Liver (tissue), 3 donors: Measurements from ENCODE around the gene TRO.

ENCODE experiments used
- CTCF ChIP-seq: fragments of 150-350 bp; IDR thresholded peaks from 2 replicates; pipeline ENCODE4 v1.5.1; 2017; ENCODE audit warnings: improper control_type of control experiment, low read depth, low read length; ENCODE audit not compliant: missing input control
- FOXA2 ChIP-seq: IDR thresholded peaks from 2 replicates; pipeline ENCODE4 v1.6.1; 2016; ENCODE audit warnings: antibody characterized with exemption
- HNF4A ChIP-seq, 2 donors: conservative IDR thresholded peaks; 2 replicates each; pipeline ENCODE4 v1.6.1; 2016; ENCODE audit warnings: antibody characterized with exemption in 2 of 2, mild to moderate bottlenecking in 2 of 2
- TF ChIP-seq, protein P1 (sequence below): IDR thresholded peaks from 2 replicates; pipeline ENCODE4 v1.6.1; 2016; ENCODE audit warnings: antibody characterized with exemption, mild to moderate bottlenecking
- donor health status: healthy.
- donor health status: healthy.

DNA sequence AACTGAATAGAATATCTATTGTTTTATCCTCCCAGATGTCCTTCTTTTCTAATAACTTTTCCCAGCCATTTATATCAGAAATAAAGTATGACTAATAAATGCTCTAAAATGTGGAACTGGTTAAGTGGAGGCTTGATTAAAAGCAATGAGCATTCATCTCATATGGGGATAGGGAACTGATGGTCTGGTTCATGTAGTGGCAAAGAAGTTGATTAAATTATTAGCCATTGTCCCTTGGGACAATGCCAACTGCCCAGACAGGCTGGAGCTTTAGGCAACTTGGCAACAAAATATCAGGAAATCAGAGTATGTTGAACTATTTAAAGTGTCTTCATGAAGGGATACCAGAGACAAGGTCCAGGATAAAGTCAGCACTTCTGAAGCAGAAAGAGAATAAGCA, 24.2 kb downstream of the TRO start:
- TF ChIP-seq CTCF (no peak), HNF4A (conservative IDR thresholded peaks at IDR 0.05) (no peak), FOXA2 (no peak)
- TF ChIP-seq, protein P1, sequence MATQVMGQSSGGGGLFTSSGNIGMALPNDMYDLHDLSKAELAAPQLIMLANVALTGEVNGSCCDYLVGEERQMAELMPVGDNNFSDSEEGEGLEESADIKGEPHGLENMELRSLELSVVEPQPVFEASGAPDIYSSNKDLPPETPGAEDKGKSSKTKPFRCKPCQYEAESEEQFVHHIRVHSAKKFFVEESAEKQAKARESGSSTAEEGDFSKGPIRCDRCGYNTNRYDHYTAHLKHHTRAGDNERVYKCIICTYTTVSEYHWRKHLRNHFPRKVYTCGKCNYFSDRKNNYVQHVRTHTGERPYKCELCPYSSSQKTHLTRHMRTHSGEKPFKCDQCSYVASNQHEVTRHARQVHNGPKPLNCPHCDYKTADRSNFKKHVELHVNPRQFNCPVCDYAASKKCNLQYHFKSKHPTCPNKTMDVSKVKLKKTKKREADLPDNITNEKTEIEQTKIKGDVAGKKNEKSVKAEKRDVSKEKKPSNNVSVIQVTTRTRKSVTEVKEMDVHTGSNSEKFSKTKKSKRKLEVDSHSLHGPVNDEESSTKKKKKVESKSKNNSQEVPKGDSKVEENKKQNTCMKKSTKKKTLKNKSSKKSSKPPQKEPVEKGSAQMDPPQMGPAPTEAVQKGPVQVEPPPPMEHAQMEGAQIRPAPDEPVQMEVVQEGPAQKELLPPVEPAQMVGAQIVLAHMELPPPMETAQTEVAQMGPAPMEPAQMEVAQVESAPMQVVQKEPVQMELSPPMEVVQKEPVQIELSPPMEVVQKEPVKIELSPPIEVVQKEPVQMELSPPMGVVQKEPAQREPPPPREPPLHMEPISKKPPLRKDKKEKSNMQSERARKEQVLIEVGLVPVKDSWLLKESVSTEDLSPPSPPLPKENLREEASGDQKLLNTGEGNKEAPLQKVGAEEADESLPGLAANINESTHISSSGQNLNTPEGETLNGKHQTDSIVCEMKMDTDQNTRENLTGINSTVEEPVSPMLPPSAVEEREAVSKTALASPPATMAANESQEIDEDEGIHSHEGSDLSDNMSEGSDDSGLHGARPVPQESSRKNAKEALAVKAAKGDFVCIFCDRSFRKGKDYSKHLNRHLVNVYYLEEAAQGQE, result no peak
